Stimulated activated CD4-positive, alpha-beta T cell treated with anti-CD3 and anti-CD28 coated beads, Interleukin-2, amount 100 ng/mL, for 24 hours (primary cell): ENCODE measurements around the gene GSTA2.
"Not testable (repeated sequence)": the region's sequence is repeated elsewhere in the genome, so short reads cannot be mapped to it uniquely, and the experiment has no call there.

ENCODE experiments used
- DNase-seq, 2 donors: peaks; one replicate each; pipeline ENCODE4 v3.0.0-alpha.2; 2020

Gene GSTA2

GRCh38 chr6:52763322-52763916, at the start of gene GSTA2:
Gene GSTA2 (minus strand): TSS chr6:52763475. CDS start chr6:52757947, 5,528 bp downstream.
- not testable (repeated sequence) for DNase-seq

DNA sequence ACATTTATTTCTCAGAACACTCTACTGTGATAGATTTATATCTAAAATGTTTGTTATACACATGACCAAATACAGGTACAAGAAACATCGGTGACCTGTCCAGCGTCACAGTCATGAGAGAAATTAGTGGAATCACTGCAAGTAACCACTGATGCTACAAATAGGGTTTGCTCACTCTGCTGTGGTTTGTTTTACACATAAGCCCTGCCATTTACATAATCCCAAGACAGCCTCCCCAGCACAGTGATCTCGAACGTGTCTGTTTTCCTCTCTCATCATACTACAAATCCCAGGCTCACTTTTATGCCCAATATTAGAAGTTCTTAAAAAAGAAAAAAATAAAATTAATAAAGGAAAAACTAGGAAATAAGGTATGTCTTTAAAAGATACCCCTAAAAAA, 46.5 kb upstream of the GSTA2 start:
- not testable (repeated sequence) for DNase-seq

GRCh38 chr6:52808660-52809059, 45.4 kb upstream of the GSTA2 start:
- no peak for DNase-seq

GRCh38 chr6:52803668-52804255, 40.5 kb upstream of the GSTA2 start, which contains the start of gene GSTA1:
Gene GSTA1 (minus strand): TSS chr6:52803816. CDS start chr6:52799267, 4,549 bp downstream.
- DNase-seq: not testable (repeated sequence)

- no peak for DNase-seq
These were observed 39.5 kb upstream of the GSTA2 start for GRCh38 chr6:52802806-52803205.

- DNase-seq: no peak
These were observed 38.0 kb upstream of the GSTA2 start for GRCh38 chr6:52801188-52801841.

DNA sequence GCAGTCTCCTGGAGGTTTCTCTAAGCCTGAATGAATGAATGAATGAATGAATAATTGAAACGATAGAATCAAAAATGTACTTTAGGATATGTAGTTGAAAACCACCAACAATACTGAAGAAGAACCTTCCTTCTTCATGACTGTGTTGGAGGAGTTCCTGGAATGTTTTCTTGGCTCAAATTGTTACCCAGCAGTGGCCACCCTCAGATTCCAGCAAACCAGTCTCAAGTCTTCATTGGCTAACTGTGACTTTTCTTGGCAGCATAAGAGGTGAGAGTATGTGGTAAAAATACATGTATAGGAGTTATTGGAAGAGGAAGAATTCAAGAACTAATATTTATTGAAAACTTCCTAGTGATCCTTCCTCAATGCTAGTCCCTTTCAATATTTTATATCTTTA, 36.0 kb upstream of the GSTA2 start:
- DNase-seq: not testable (repeated sequence)

GRCh38 chr6:52794366-52794765, 31.1 kb upstream of the GSTA2 start:
- not testable (repeated sequence) for DNase-seq

DNA sequence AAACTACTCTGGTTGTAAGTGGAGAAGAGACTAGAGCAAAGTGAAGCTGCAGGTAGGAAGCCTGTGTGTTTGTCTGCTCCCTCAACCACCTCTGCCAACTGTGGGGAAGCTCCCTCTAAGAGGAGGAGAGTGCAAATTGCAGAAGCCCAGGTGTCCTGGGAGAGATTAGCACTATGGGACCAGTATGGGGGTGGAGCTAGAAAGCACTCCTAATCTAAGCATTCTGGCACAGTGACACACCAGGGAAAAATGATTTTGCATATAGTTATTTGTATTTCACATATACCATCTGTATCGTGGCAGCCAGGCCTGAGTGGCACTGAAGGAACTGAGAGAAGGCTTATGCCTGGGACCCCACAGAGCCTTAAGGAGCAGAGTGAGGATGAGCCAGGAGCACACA, 27.6 kb upstream of the GSTA2 start:
- no peak for DNase-seq

GRCh38 chr6:52789658-52790057, 26.4 kb upstream of the GSTA2 start:
- not testable (repeated sequence) for DNase-seq

- DNase-seq: no peak
These were observed 25.2 kb upstream of the GSTA2 start for GRCh38 chr6:52788478-52788877.

DNA sequence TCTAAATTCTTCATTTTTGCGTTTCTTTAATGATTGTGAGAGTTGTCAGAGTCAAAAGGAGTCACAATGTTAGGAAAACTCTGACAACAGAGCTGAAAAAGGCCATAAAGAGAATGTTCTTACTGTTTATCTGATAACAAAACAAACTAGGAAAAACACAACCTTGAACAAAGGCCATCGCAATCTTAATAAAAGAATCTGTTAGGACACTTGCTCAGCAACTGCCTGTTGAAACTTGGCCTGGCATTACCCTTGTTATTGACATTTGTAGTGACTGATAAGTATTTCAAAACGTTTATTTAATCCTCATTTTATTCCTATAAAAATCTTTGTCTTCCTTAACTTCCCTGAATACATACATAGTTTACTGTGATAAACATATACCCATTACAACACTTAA, 24.6 kb upstream of the GSTA2 start:
- DNase-seq: no peak

- no peak for DNase-seq
These were observed 23.1 kb upstream of the GSTA2 start for GRCh38 chr6:52786249-52786956.

DNA sequence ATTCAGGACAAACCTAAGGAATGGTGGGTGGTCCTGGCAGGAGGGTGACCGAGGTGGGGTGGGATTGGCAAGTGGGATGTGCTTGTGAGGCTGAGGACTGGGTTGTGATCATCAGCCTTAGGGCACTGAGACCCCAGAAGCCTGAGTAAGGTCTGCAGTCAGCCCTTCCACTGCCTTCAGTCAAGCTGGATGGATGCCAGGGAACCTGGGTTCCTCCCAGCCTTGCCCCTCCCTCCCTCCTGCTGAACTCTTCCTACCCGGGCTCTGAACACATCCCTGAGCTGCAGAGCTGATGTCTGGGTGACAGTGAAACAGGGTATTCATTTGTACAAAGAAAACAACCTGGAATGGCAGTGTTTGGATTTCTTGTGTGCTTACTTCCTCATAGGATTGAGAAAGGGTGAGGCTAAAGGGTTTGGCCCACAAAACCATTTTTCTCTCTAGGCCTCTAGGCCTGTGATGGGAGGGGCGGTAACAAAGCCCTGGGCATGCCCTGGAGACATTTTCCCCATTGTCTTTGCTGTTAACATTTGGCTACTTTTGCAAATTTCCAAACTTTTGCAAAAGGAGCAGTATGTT, 19.5 kb upstream of the GSTA2 start:
- DNase-seq: not testable (repeated sequence)

GRCh38 chr6:52782209-52782608, 18.9 kb upstream of the GSTA2 start:
- DNase-seq: not testable (repeated sequence)

DNA sequence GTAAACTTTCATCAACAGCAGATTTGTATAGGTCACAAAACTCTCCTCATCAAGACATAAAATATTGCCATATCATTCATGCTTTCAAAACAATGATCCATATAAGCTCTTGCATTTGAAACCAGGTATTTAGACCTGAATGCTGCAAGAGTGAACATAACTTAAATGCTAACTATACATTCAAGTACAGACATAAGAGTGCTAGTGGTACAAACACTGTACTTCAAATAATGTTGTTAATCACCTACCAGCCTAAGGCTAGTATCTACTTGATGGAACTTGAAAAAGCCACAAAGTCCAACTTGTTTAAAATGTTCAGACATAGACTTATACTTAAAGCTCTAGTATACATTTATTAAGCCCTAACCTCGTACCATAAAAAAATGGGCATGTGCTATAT, 16.0 kb upstream of the GSTA2 start:
- no peak for DNase-seq

GRCh38 chr6:52776711-52777351, 13.6 kb upstream of the GSTA2 start:
- not testable (repeated sequence) for DNase-seq

- not testable (repeated sequence) for DNase-seq
These were observed 6.1 kb upstream of the GSTA2 start for GRCh38 chr6:52769399-52769798.

GRCh38 chr6:52767658-52768057, 4.4 kb upstream of the GSTA2 start:
- DNase-seq: not testable (repeated sequence)

- not testable (repeated sequence) for DNase-seq
These were observed 1.4 kb downstream of the GSTA2 start for GRCh38 chr6:52761673-52762491.

DNA sequence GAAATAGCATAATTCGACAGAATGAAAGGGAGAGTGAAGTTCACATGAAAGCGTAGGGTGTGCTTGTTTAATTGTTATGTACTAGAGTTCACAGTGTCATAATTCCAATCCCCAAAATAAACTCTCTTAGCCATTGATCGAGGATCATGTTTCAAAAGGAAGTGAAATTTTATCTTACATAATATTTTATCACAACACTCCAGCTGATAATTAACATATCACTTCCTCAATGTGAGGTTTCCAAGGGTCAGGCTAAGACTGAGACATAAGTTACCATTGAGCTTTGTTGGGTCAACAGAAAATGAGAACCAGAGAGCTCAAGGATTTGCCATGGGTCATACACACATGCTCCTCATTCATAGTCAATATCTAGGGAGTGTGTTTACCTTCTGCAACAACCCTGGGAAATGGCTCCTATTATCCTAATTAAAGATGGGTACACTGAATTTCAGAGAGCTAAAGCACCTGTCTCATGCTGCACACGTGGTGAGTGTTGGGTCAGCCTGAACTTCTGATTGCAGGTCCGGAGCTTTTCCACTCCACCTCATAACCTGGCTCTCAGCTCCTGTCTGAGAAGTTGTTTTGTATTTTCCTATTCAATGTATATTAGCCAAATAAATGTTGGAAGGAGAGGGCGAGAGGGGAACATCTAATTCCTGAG, 3.0 kb downstream of the GSTA2 start:
- DNase-seq: no peak
